HG02642 (cell line): ENCODE results near the gene UBALD2.
"Not testable (repeated sequence)": the region's sequence is repeated elsewhere in the genome, so short reads cannot be mapped to it uniquely, and the experiment has no call there.

ENCODE experiments used
- ATAC-seq: cut with Tn5 transposase; IDR thresholded peaks from one replicate; pipeline ENCODE4 v1.9.1; 2021; ENCODE audit warnings: mild to moderate bottlenecking; ENCODE audit not compliant: unreplicated experiment, poor library complexity

Gene UBALD2

GRCh38 chr17:76262732-76263344 is 2.3 kb upstream of the UBALD2 start:
- no peak for ATAC-seq

GRCh38 chr17:76263896-76264295 is 1.3 kb upstream of the UBALD2 start:
- no peak for ATAC-seq

- no peak for ATAC-seq
Observed at GRCh38 chr17:76264425-76264754, 758 bp upstream of the UBALD2 start.

- no peak for ATAC-seq
Observed at GRCh38 chr17:76265624-76266243, 586 bp downstream of the UBALD2 start.

- ATAC-seq, result no peak
Observed at GRCh38 chr17:76266244-76266938, 1.2 kb downstream of the UBALD2 start.

GRCh38 chr17:76267051-76267576 is 2.0 kb downstream of the UBALD2 start:
- no peak for ATAC-seq

GRCh38 chr17:76267581-76268001 is 2.4 kb downstream of the UBALD2 start:
- ATAC-seq, result not testable (repeated sequence)

GRCh38 chr17:76268015-76268749 is 3.0 kb downstream of the UBALD2 start:
- ATAC-seq, result no peak

- no peak for ATAC-seq
Observed at GRCh38 chr17:76268991-76269981, 4.1 kb downstream of the UBALD2 start.

- no peak for ATAC-seq
Observed at GRCh38 chr17:76270127-76270592, 5.0 kb downstream of the UBALD2 start.

- ATAC-seq, result peak; percentile 7
Observed at GRCh38 chr17:76270770-76271668, 5.9 kb downstream of the UBALD2 start.

- peak; percentile 50 for ATAC-seq
Observed at GRCh38 chr17:76271669-76272540, 6.8 kb downstream of the UBALD2 start.

GRCh38 chr17:76272541-76273444 is 7.6 kb downstream of the UBALD2 start:
- ATAC-seq, result peak; percentile 28

- no peak for ATAC-seq
Observed at GRCh38 chr17:76273445-76274111, 8.4 kb downstream of the UBALD2 start.

- ATAC-seq, result no peak
Observed at GRCh38 chr17:76274112-76274956, 9.2 kb downstream of the UBALD2 start.
